ENCODE data around the gene HAPSTR1. TPM values are rescaled to one million over a fixed set of nuclear protein-coding genes. Genes with fewer than 3 reads are reported as not detected.

Gene HAPSTR1
- total and polyA plus RNA-seq, 2 of the 13 experiments (the other 11 are each of a cell fraction or from before 2014, with no cell fraction given), result 25.2 to 83.2 TPM

DNA sequence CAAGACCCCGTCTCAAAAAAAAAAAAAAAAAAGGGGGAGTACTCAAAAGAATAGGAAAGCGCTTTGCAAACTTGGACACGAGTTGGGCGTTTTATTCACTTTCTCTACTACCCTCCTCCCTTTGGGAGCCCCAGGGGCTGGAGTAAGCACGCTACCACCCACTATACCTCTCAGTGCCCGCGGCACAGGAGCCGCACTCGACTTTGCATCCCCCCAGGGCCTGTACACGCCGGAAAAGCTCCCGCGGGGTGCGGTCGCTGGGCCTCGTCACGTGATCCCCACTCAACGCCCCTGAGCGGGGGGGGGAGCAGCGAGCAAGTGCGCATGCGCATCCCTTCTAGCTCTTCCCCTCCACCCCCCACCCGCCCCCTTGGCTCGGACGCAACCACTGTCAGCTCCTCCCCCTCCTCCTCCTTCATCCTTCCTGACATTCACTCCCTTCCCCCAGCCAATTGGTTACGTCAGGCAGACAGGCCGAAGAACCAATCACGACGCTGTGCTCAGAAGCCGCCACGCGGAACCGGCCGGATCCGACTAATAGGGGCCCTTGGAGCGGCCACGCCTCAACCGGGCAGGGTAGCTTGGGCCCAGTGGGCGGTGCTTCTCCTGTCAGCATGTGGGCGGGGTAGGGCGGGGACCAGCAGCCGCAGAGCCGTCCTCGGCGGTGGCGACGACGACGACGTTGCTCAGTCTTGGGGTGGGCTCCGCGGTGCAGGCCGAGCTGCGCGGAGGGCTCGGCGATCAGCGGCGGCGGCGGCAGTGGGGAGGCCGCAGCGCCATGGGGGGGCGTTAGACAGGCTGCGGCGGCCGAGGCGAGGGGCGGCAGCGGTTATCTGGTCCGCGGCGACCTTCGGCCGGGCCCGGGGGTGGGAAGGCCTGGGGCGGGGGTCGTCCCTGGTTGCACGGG is at the start of gene HAPSTR1 (continued):
- peak; percentile 76; the same call in 1 of the 2 replicates for TF ChIP-seq KMT2B (CRISPR knock-in tag; IDR thresholded peaks at IDR 0.05)
- no peak for TF ChIP-seq ARNT (IDR thresholded peaks at IDR 0.05)
- TF ChIP-seq FOXJ3 (CRISPR knock-in tag; IDR thresholded peaks at IDR 0.05; ENCODE audit: borderline replicate concordance), result no peak
- TF ChIP-seq, protein P1, sequence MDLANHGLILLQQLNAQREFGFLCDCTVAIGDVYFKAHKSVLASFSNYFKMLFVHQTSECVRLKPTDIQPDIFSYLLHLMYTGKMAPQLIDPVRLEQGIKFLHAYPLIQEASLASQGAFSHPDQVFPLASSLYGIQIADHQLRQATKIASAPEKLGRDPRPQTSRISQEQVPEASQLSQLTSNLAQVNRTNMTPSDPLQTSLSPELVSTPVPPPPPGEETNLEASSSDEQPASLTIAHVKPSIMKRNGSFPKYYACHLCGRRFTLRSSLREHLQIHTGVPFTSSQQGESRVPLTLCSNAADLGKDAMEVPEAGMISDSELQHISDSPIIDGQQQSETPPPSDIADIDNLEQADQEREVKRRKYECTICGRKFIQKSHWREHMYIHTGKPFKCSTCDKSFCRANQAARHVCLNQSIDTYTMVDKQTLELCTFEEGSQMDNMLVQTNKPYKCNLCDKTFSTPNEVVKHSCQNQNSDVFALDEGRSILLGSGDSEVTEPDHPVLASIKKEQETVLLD (CRISPR knock-in tag; IDR thresholded peaks at IDR 0.05; ENCODE audit: low read depth), result peak; percentile 51; the same call in 1 of the 2 replicates
- no peak for TF ChIP-seq JARID2 (CRISPR knock-in tag; IDR thresholded peaks at IDR 0.05; ENCODE audit: insufficient replicate concordance)
- peak; percentile 69; the same call in 1 of the 2 replicates for TF ChIP-seq KAT7 (CRISPR knock-in tag; IDR thresholded peaks at IDR 0.05; ENCODE audit: borderline replicate concordance)
- TF ChIP-seq, protein P2, sequence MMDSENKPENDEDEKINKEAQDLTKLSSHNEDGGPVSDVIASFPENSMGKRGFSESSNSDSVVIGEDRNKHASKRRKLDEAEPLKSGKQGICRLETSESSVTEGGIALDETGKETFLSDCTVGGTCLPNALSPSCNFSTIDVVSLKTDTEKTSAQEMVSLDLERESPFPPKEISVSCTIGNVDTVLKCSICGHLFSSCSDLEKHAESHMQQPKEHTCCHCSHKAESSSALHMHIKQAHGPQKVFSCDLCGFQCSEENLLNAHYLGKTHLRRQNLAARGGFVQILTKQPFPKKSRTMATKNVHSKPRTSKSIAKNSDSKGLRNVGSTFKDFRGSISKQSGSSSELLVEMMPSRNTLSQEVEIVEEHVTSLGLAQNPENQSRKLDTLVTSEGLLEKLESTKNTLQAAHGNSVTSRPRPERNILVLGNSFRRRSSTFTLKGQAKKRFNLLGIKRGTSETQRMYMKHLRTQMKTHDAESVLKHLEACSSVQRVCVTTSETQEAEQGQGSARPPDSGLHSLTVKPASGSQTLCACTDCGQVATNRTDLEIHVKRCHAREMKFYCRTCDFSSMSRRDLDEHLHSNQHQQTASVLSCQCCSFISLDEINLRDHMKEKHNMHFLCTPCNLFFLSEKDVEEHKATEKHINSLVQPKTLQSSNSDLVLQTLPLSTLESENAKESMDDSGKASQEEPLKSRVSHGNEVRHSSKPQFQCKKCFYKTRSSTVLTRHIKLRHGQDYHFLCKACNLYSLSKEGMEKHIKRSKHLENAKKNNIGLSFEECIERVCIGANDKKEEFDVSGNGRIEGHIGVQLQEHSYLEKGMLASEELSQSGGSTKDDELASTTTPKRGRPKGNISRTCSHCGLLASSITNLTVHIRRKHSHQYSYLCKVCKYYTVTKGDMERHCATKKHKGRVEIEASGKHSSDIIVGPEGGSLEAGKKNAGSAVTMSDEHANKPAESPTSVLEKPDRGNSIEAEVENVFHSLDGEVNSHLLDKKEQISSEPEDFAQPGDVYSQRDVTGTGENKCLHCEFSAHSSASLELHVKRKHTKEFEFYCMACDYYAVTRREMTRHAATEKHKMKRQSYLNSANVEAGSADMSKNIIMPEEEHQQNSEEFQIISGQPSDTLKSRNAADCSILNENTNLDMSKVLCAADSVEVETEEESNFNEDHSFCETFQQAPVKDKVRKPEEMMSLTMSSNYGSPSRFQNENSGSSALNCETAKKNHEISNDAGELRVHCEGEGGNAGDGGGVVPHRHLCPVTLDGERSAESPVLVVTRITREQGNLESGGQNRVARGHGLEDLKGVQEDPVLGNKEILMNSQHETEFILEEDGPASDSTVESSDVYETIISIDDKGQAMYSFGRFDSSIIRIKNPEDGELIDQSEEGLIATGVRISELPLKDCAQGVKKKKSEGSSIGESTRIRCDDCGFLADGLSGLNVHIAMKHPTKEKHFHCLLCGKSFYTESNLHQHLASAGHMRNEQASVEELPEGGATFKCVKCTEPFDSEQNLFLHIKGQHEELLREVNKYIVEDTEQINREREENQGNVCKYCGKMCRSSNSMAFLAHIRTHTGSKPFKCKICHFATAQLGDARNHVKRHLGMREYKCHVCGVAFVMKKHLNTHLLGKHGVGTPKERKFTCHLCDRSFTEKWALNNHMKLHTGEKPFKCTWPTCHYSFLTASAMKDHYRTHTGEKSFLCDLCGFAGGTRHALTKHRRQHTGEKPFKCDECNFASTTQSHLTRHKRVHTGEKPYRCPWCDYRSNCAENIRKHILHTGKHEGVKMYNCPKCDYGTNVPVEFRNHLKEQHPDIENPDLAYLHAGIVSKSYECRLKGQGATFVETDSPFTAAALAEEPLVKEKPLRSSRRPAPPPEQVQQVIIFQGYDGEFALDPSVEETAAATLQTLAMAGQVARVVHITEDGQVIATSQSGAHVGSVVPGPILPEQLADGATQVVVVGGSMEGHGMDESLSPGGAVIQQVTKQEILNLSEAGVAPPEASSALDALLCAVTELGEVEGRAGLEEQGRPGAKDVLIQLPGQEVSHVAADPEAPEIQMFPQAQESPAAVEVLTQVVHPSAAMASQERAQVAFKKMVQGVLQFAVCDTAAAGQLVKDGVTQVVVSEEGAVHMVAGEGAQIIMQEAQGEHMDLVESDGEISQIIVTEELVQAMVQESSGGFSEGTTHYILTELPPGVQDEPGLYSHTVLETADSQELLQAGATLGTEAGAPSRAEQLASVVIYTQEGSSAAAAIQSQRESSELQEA (CRISPR knock-in tag; IDR thresholded peaks at IDR 0.05; ENCODE audit: not compliant biosample characterization), result peak; percentile 85
- peak; percentile 55 for TF ChIP-seq AGO1 (IDR thresholded peaks at IDR 0.05; ENCODE audit: low read depth, low read length, poor library complexity, severe bottlenecking)
- TF ChIP-seq ZNF772 (CRISPR knock-in tag; IDR thresholded peaks at IDR 0.05), result no peak
- peak; percentile 80 for TF ChIP-seq ATF7 (IDR thresholded peaks at IDR 0.05)
- peak; percentile 89 for TF ChIP-seq ATF7 (CRISPR knock-in tag; IDR thresholded peaks at IDR 0.05)
- TF ChIP-seq, protein P3, sequence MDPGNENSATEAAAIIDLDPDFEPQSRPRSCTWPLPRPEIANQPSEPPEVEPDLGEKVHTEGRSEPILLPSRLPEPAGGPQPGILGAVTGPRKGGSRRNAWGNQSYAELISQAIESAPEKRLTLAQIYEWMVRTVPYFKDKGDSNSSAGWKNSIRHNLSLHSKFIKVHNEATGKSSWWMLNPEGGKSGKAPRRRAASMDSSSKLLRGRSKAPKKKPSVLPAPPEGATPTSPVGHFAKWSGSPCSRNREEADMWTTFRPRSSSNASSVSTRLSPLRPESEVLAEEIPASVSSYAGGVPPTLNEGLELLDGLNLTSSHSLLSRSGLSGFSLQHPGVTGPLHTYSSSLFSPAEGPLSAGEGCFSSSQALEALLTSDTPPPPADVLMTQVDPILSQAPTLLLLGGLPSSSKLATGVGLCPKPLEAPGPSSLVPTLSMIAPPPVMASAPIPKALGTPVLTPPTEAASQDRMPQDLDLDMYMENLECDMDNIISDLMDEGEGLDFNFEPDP (CRISPR knock-in tag; conservative IDR thresholded peaks at IDR 0.05), result no peak
- TF ChIP-seq, protein P4, sequence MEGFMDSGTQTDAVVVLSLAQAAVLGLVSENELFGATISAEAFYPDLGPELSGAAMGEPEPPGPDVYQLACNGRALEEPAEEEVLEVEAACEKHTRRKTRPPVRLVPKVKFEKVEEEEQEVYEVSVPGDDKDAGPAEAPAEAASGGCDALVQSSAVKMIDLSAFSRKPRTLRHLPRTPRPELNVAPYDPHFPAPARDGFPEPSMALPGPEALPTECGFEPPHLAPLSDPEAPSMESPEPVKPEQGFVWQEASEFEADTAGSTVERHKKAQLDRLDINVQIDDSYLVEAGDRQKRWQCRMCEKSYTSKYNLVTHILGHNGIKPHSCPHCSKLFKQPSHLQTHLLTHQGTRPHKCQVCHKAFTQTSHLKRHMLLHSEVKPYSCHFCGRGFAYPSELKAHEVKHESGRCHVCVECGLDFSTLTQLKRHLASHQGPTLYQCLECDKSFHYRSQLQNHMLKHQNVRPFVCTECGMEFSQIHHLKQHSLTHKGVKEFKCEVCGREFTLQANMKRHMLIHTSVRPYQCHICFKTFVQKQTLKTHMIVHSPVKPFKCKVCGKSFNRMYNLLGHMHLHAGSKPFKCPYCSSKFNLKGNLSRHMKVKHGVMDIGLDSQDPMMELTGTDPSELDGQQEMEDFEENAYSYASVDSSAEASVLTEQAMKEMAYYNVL (CRISPR knock-in tag; IDR thresholded peaks at IDR 0.05; ENCODE audit: borderline replicate concordance), result peak; percentile 69; the same call in 1 of the 2 replicates
- peak; percentile 77; the same call in 1 of the 2 replicates for TF ChIP-seq ZNF816 (CRISPR knock-in tag; IDR thresholded peaks at IDR 0.05; ENCODE audit: borderline replicate concordance)
- peak; percentile 63; the same call in 1 of the 2 replicates for TF ChIP-seq ZNF335 (CRISPR knock-in tag; IDR thresholded peaks at IDR 0.05)
